ENCODE data around the gene PPP1R3G.

DNA sequence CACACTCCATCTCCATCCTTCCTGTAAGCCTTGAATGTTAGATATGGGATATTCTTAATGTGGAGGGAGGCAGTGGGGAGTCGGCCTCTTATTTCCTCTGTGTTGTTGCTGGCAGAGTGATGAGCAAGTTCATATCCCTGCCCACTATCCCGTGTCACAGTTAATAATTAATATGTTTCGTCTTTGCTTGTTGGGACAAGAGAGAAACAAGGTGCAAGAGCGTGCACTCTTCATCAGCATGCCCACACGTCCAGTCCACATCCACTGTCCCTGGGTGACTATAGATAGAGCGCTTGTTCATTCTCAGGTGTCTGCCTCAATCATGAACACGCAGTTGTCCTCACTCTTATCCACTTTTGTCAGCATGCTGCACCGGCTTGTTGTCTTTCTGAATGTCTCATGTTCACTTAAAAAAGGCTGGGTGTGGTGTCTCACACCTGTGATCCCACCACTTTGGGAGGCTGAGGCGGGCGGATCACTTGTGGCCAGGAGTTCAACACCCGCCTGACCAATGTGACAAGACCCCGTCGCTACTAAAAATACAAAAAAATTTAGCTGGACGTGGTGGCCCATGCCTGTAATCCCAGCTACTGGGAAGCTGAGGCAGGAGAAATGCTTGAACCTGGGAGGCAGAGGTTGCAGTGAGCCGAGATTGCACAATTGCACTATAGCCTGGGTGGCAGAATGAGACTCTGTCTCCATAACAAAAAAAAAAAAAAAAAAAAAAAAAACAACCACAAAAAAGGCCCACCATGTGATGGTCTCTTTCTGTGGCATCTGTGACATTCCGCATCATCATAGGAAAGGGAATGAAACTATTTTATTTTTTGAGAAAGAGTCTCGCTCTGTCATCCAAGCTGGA is 34.2 kb downstream of the PPP1R3G start:
- TF ChIP-seq, protein P1, sequence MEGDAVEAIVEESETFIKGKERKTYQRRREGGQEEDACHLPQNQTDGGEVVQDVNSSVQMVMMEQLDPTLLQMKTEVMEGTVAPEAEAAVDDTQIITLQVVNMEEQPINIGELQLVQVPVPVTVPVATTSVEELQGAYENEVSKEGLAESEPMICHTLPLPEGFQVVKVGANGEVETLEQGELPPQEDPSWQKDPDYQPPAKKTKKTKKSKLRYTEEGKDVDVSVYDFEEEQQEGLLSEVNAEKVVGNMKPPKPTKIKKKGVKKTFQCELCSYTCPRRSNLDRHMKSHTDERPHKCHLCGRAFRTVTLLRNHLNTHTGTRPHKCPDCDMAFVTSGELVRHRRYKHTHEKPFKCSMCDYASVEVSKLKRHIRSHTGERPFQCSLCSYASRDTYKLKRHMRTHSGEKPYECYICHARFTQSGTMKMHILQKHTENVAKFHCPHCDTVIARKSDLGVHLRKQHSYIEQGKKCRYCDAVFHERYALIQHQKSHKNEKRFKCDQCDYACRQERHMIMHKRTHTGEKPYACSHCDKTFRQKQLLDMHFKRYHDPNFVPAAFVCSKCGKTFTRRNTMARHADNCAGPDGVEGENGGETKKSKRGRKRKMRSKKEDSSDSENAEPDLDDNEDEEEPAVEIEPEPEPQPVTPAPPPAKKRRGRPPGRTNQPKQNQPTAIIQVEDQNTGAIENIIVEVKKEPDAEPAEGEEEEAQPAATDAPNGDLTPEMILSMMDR (IDR thresholded peaks at IDR 0.05): no peak
- no peak for TF ChIP-seq POLR2A (IDR thresholded peaks at IDR 0.05)
- no peak for TF ChIP-seq POLR2AphosphoS5 (IDR thresholded peaks at IDR 0.05)
